SK-N-SH (cell line): ENCODE measurements around the gene GLI2. TPM values are rescaled to one million over a fixed set of nuclear protein-coding genes. Genes with fewer than 3 reads are reported as not detected.
A peak's percentile ranks its signal among the peaks of the same experiment; 100 is the strongest.

Experiments
- CTCF ChIA-PET: fragments of 300-600, 350-600 bp; formaldehyde crosslinking; extraction: SDS; loops from one replicate; lab custom pipeline; 2021; lab: Yijun Ruan, JAX
- POLR2A ChIA-PET: fragments of 350-600 bp; sonication (Branson Sonifier 250); formaldehyde crosslinking; extraction: SDS; loops from one replicate; lab custom pipeline; 2020; ENCODE audit warnings: antibody characterized with exemption, inconsistent platforms; lab: Yijun Ruan, JAX
- DNase-seq: peaks from one replicate; pipeline ENCODE4 v3.0.0; 2012
- H2AFZ ChIP-seq: fragments of 200-600 bp; sonication (generic); 2 replicates; pipeline ENCODE4 v1.8.1; 2016; ENCODE audit warnings: antibody characterized with exemption, mild to moderate bottlenecking, low read depth
- H3F3A ChIP-seq: fragments of 200-600 bp; sonication (generic); replicated peaks from 2 replicates; pipeline ENCODE3; 2016; ENCODE audit warnings: antibody characterized with exemption, mild to moderate bottlenecking; ENCODE audit not compliant: insufficient read depth
- H3K27ac ChIP-seq, 2 experiments: fragments of 200-500 bp in 1 of 2; fragments of 200-600 bp in 1 of 2; sonication (Bioruptor generic) in 1 of 2; sonication (generic), shearing (Covaris generic) in 1 of 2; 2 replicates each; pipeline versions ENCODE4 v1.5.1 to v1.6.1; 2014 to 2016; ENCODE audit warnings: low read depth in 2 of 2, inconsistent platforms in 1 of 2, low read length in 1 of 2, mild to moderate bottlenecking in 1 of 2, mixed read lengths in 1 of 2
- H3K27me3 ChIP-seq: fragments of 200-600 bp; sonication (generic), shearing (Covaris generic); 2 replicates; pipeline ENCODE4 v1.6.1; 2016; ENCODE audit warnings: mixed run types; ENCODE audit not compliant: insufficient read depth
- H3K36me3 ChIP-seq, 2 experiments: fragments of 200-500 bp in 1 of 2; fragments of 200-600 bp in 1 of 2; sonication (Bioruptor generic) in 1 of 2; sonication (generic) in 1 of 2; replicated peaks in 1 of 2; 2 replicates each; pipeline versions ENCODE3 to v1.5.1; 2014 to 2016; ENCODE audit warnings: low read length in 1 of 2, mild to moderate bottlenecking in 1 of 2; ENCODE audit not compliant: insufficient read depth in 2 of 2, control insufficient read depth in 1 of 2
- H3K4me1 ChIP-seq, 2 experiments: fragments of 200-500 bp in 1 of 2; fragments of 200-600 bp in 1 of 2; sonication (Bioruptor generic) in 1 of 2; sonication (generic), shearing (Covaris generic) in 1 of 2; 2 replicates each; pipeline versions ENCODE4 v1.5.1 to v1.6.1; 2014 to 2016; ENCODE audit warnings: low read depth in 1 of 2, low read length in 1 of 2, mixed run types in 1 of 2; ENCODE audit not compliant: insufficient read depth in 2 of 2, control insufficient read depth in 1 of 2
- H3K4me2 ChIP-seq: fragments of 200-600 bp; sonication (generic), shearing (Covaris generic); 2 replicates; pipeline ENCODE4 v1.6.1; 2017; ENCODE audit warnings: mixed run types
- H3K4me3 ChIP-seq, 2 experiments: fragments of 200-500 bp in 1 of 2; fragments of 200-600 bp in 1 of 2; sonication (Bioruptor generic) in 1 of 2; sonication (generic), shearing (Covaris generic) in 1 of 2; 2 replicates each; pipeline versions ENCODE4 v1.5.1 to v1.8.1; 2014 to 2016; ENCODE audit warnings: low read depth in 2 of 2, inconsistent platforms in 1 of 2, low read length in 1 of 2, mild to moderate bottlenecking in 1 of 2, mixed read lengths in 1 of 2, moderate library complexity in 1 of 2
- H3K79me2 ChIP-seq: fragments of 200-600 bp; sonication (generic); 2 replicates; pipeline ENCODE4 v1.8.1; 2017; ENCODE audit warnings: mild to moderate bottlenecking; ENCODE audit not compliant: insufficient read depth
- H3K9ac ChIP-seq: fragments of 200-600 bp; sonication (generic); 2 replicates; pipeline ENCODE4 v1.6.1; 2017; ENCODE audit warnings: mixed run types
- H3K9me2 ChIP-seq: fragments of 200-600 bp; sonication (generic); 2 replicates; pipeline ENCODE4 v1.6.1; 2017; ENCODE audit warnings: mixed run types
- H3K9me3 ChIP-seq: fragments of 200-600 bp; sonication (generic); 2 replicates; pipeline ENCODE4 v1.6.1; 2017; ENCODE audit warnings: mixed run types, mild to moderate bottlenecking, moderate library complexity
- H4K20me1 ChIP-seq: fragments of 200-600 bp; sonication (generic); 2 replicates; pipeline ENCODE4 v1.6.1; 2017; ENCODE audit warnings: mild to moderate bottlenecking, mixed run types; ENCODE audit not compliant: insufficient read depth
- CHD2 ChIP-seq: fragments of 150-350 bp; IDR thresholded peaks from 2 replicates; pipeline ENCODE4 v1.6.1; 2018; ENCODE audit warnings: low read length; ENCODE audit not compliant: partially characterized antibody
- CTCF ChIP-seq: fragments of 200-600 bp; sonication (generic); IDR thresholded peaks from 2 replicates; pipeline ENCODE4 v1.6.1; 2017; ENCODE audit warnings: antibody characterized with exemption, mild to moderate bottlenecking, moderate library complexity
- ELF1 ChIP-seq: IDR thresholded peaks from 2 replicates; pipeline ENCODE4 v1.4.0; 2012
- EZH2phosphoT487 ChIP-seq: fragments of 200-600 bp; sonication (generic); IDR thresholded peaks from 2 replicates; pipeline ENCODE4 v1.6.1; 2017; ENCODE audit warnings: low read depth, mixed run types, mild to moderate bottlenecking, antibody characterized with exemption, moderate library complexity, borderline replicate concordance
- FOSL2 ChIP-seq: IDR thresholded peaks from 2 replicates; pipeline ENCODE4 v1.4.0; 2012; ENCODE audit warnings: low read depth, mild to moderate bottlenecking, moderate library complexity, borderline replicate concordance
- FOXM1 ChIP-seq: IDR thresholded peaks from 2 replicates; pipeline ENCODE4 v1.4.0; 2012; ENCODE audit warnings: low read depth, mild to moderate bottlenecking
- GABPA ChIP-seq: IDR thresholded peaks from 2 replicates; pipeline ENCODE4 v1.4.0; 2012; ENCODE audit warnings: low read depth, mild to moderate bottlenecking
- GATA2 ChIP-seq: sonication (generic); formaldehyde crosslinking; IDR thresholded peaks from 2 replicates; pipeline ENCODE4 v1.5.0; 2020; ENCODE audit warnings: mild to moderate bottlenecking, missing genetic modification reagents
- JUND ChIP-seq: IDR thresholded peaks from 2 replicates; pipeline ENCODE4 v1.4.0; 2012
- MEF2A ChIP-seq: IDR thresholded peaks from 2 replicates; pipeline ENCODE4 v1.4.0; 2012; ENCODE audit warnings: low read depth, borderline replicate concordance
- MXI1 ChIP-seq: IDR thresholded peaks from 2 replicates; pipeline ENCODE4 v1.6.1; 2012; ENCODE audit warnings: mild to moderate bottlenecking, low read depth, low read length, improper control_type of control experiment
- NFIC ChIP-seq: IDR thresholded peaks from 2 replicates; pipeline ENCODE4 v1.4.0; 2012; ENCODE audit warnings: borderline replicate concordance
- NRF1 ChIP-seq: IDR thresholded peaks from 2 replicates; pipeline ENCODE4 v1.6.1; 2012; ENCODE audit warnings: low read depth, mild to moderate bottlenecking, low read length
- PBX3 ChIP-seq: IDR thresholded peaks from 2 replicates; pipeline ENCODE4; 2012
- POLR2AphosphoS5 ChIP-seq: IDR thresholded peaks from 2 replicates; pipeline ENCODE4 v1.6.1; 2012; ENCODE audit warnings: low read depth, low read length
- RCOR1 ChIP-seq: fragments of 150-350 bp; IDR thresholded peaks from 2 replicates; pipeline ENCODE4 v1.6.1; 2017; ENCODE audit warnings: antibody characterized with exemption, low read length
- REST ChIP-seq: IDR thresholded peaks from 2 replicates; pipeline ENCODE4 v1.6.1; 2012; ENCODE audit warnings: mild to moderate bottlenecking, low read depth, low read length, moderate library complexity
- SIN3A ChIP-seq: IDR thresholded peaks from 2 replicates; pipeline ENCODE4 v1.6.1; 2012; ENCODE audit warnings: low read depth, mild to moderate bottlenecking, low read length, moderate library complexity, borderline replicate concordance
- TAF1 ChIP-seq: IDR thresholded peaks from 2 replicates; pipeline ENCODE4 v1.6.1; 2012; ENCODE audit warnings: low read depth, mild to moderate bottlenecking, low read length, moderate library complexity, borderline replicate concordance
- TEAD4 ChIP-seq: IDR thresholded peaks from 2 replicates; pipeline ENCODE4 v1.4.0; 2012; ENCODE audit warnings: mild to moderate bottlenecking, borderline replicate concordance; ENCODE audit not compliant: insufficient read depth
- USF1 ChIP-seq: IDR thresholded peaks from 2 replicates; pipeline ENCODE4 v1.4.0; 2012; ENCODE audit warnings: low read depth, borderline replicate concordance
- ZBTB33 ChIP-seq: IDR thresholded peaks from 2 replicates; pipeline ENCODE4 v1.4.0; 2012; ENCODE audit warnings: low read depth, borderline replicate concordance
- WGBS: methylation state at CpG from one replicate; pipeline ENCODE4 v1.1.6; 2017; ENCODE audit warnings: low lambda C conversion rate; 5-methylcytosine and 5-hydroxymethylcytosine counted together
- polyA plus RNA-seq, 3 experiments: library from polyadenylated mRNA; depleted of rRNA; stranded (reverse); fragments of >200 nt; gene quantifications; 2 replicates each; pipeline ENCODE4 v1.2.3, GENCODE V29; 2012

Gene GLI2
- polyA plus RNA-seq, 1 of the 3 experiments (the other 2 are of a cell fraction): 3.4 TPM

- TF ChIP-seq POLR2AphosphoS5 (0 out of 2 replicates have a peak, but pooled peaks have one; percentile 20), FOSL2 (peak; percentile 27; the same call in 1 of the 2 replicates), CHD2 (no peak), TEAD4 (0 out of 2 replicates have a peak, but pooled peaks have one; percentile 24), MEF2A (no peak), JUND (peak; percentile 68), FOXM1 (no peak), ELF1 (no peak)
- TF ChIP-seq, all 33 proteins: peak for 10
Measured at GRCh38 chr2:120712180-120712681, 23.4 kb upstream of the GLI2 start (continued).

DNA sequence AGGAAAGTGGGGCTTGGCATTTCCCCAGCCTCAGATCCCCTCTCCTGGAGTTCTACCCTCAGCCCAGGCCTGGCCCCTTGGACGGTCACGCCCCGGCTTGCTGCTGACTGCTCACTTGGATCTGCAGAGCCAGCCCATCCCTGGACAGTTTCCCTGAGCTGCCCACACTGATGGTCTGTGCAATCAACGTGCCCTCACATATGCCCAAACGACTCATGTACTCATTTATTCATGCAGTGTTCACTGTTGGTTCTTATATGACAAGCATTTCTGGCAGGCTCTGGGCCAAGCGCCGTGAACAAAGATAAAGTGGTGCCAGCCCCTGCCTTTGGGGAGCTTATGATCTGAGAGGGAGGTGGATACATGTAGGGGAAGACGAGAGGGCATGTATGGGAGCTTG lies 20.3 kb upstream of the GLI2 start:
- Histone ChIP-seq H3K36me3 (no peaks in the 10 kb centered on the region), H3K9ac (no peak overlapping the region), H2AFZ (no peak overlapping the region), H3K27ac (no peak overlapping the region), H3K4me3 (no peak overlapping the region), H3K27me3 (no peaks in the 10 kb centered on the region), H3F3A (no peaks in the 10 kb centered on the region), H3K79me2 (no peaks in the 10 kb centered on the region), H3K4me2 (no peak overlapping the region), H3K9me3 (no peaks in the 10 kb centered on the region), H3K9me2 (no peaks in the 10 kb centered on the region), H3K4me1 (peaks cover 0 to 27% of the 10 kb centered on the region in 2 experiments; a peak in 1 of 4 replicates), H4K20me1 (no peaks in the 10 kb centered on the region)
- CTCF ChIA-PET: interaction anchor here (1.4 to 3.6 kb wide), 4 partner anchors 20 to 364 kb away, joined by 4 to 15 read pairs (median 10); partner anchors contain the start of gene GLI2
- DNase-seq: no peak
- WGBS: 82% methylated on average over 7 of the region's 8 CpGs
- POLR2A ChIA-PET: no interaction called here
- no peak for TF ChIP-seq SIN3A
- TF ChIP-seq USF1: no peak
- TF ChIP-seq REST: no peak
- TF ChIP-seq GATA2: no peak
- TF ChIP-seq CTCF: no peak
- TF ChIP-seq NRF1: no peak
- TF ChIP-seq NFIC: no peak
- TF ChIP-seq ZBTB33: no peak
- TF ChIP-seq MXI1: no peak
- no peak for TF ChIP-seq FOXM1
- no peak for TF ChIP-seq ELF1
- no peak for TF ChIP-seq EZH2phosphoT487
- TF ChIP-seq RCOR1: no peak
- TF ChIP-seq GABPA: no peak
- no peak for TF ChIP-seq TAF1
- TF ChIP-seq PBX3: no peak
